A549 (cell line): Measurements from ENCODE around the gene ZNF506.

ENCODE experiments used
- BCL3 ChIP-seq: fragments of >200 bp; sonication (Bioruptor Twin); formaldehyde crosslinking; IDR thresholded peaks from 3 replicates; pipeline ENCODE4 v1.6.1; 2016
- CTCF ChIP-seq: fragments of >200 bp; sonication (Bioruptor Twin); formaldehyde crosslinking; IDR thresholded peaks from 3 replicates; pipeline ENCODE4 v1.5.1; 2016
- EHMT2 ChIP-seq: fragments of 200-600 bp; sonication (generic); IDR thresholded peaks from 2 replicates; pipeline ENCODE4 v1.6.1; 2016; ENCODE audit warnings: antibody characterized with exemption, low read depth, mild to moderate bottlenecking, moderate library complexity
- HMGXB4 ChIP-seq: fragments of 250-450 bp; sonication (Bioruptor Pico); IDR thresholded peaks from 2 replicates; pipeline ENCODE4 v1.5.0; 2021; ENCODE audit warnings: mild to moderate bottlenecking, moderate library complexity, borderline replicate concordance
- KDM5A ChIP-seq: fragments of 200-600 bp; sonication (generic); IDR thresholded peaks from 2 replicates; pipeline ENCODE4 v1.6.1; 2016; ENCODE audit warnings: antibody characterized with exemption, mild to moderate bottlenecking
- MAZ ChIP-seq: fragments of 150-350 bp; IDR thresholded peaks from 2 replicates; pipeline ENCODE4 v1.6.1; 2014; ENCODE audit warnings: antibody characterized with exemption, low read depth, low read length, borderline replicate concordance
- POLR2A ChIP-seq: IDR thresholded peaks from 2 replicates; pipeline ENCODE4 v1.6.1; 2012; ENCODE audit warnings: mild to moderate bottlenecking, low read length
- RAD21 ChIP-seq, 2 experiments: fragments of >200 bp in 1 of 2; sonication (Bioruptor Twin) in 1 of 2; formaldehyde crosslinking in 1 of 2; IDR thresholded peaks in 1 of 2; conservative IDR thresholded peaks in 1 of 2; 2 replicates in 1 of 2; 3 replicates in 1 of 2; pipeline ENCODE4 v1.6.1; 2012 to 2018; ENCODE audit warnings: inconsistent platforms in 1 of 2

- TF ChIP-seq POLR2A (no peak), CTCF (no peak), EHMT2 (no peak), RAD21 (conservative IDR thresholded peaks at IDR 0.05 in 1 of 2, IDR thresholded peaks at IDR 0.05 in 1 of 2) (no peak), KDM5A (no peak), BCL3 (no peak), MAZ (no peak), HMGXB4 (CRISPR knock-in tag) (no peak)
Measured at GRCh38 chr19:19745496-19746285, 75.9 kb downstream of the ZNF506 start.
